Astrocyte of the spinal cord (primary cell): ENCODE data around the gene DGKD.

ENCODE experiments used
- DNase-seq: peaks from one replicate; pipeline ENCODE4 v3.0.0; 2011; ENCODE audit warnings: low read depth, low spot score
- H3K4me3 ChIP-seq: 2 replicates; pipeline ENCODE4 v1.5.1; 2011; ENCODE audit warnings: low read depth, mild to moderate bottlenecking, low read length, moderate library complexity
- CTCF ChIP-seq: IDR thresholded peaks from 2 replicates; pipeline ENCODE4 v1.5.1; 2012; ENCODE audit warnings: low read depth, mild to moderate bottlenecking, low read length, inconsistent platforms
- in situ Hi-C: cut with HindIII; loops from 2 replicates; pipeline ENCODE4 v1.10.0; 2017; ENCODE audit warnings: low sequenced_read_pairs

The DGKD gene

GRCh38 chr2:233406865-233407264, 52.6 kb downstream of the DGKD start:
- no peak for TF ChIP-seq CTCF
- in situ Hi-C loops = no loop called here
- DNase-seq = no peak
- no peak overlapping the region for H3K4me3 ChIP-seq

GRCh38 chr2:233407771-233408181, 53.5 kb downstream of the DGKD start:
- DNase-seq = no peak
- H3K4me3 ChIP-seq = no peak overlapping the region
- in situ Hi-C loops = no loop called here
- no peak for TF ChIP-seq CTCF

GRCh38 chr2:233408366-233409285, 54.3 kb downstream of the DGKD start:
- no peak for DNase-seq
- no peak for TF ChIP-seq CTCF
- in situ Hi-C loops = no loop called here
- H3K4me3 ChIP-seq = no peak overlapping the region

GRCh38 chr2:233409286-233409991, 55.1 kb downstream of the DGKD start:
- in situ Hi-C loops = no loop called here
- DNase-seq = no peak
- TF ChIP-seq CTCF = no peak
- H3K4me3 ChIP-seq = no peak overlapping the region

GRCh38 chr2:233410196-233410760, 56.0 kb downstream of the DGKD start:
- in situ Hi-C loops = no loop called here
- no peak for TF ChIP-seq CTCF

GRCh38 chr2:233411162-233411561, 56.9 kb downstream of the DGKD start:
- in situ Hi-C loops = no loop called here
- no peak for TF ChIP-seq CTCF
- DNase-seq = no peak
- no peak overlapping the region for H3K4me3 ChIP-seq

More at GRCh38 chr2:233410196-233410760, 56.0 kb downstream of the DGKD start:
- H3K4me3 ChIP-seq = no peak overlapping the region
- no peak for DNase-seq
